Smooth muscle cell (in vitro differentiated cells): Measurements from ENCODE around the gene TOMM20. TPM values are rescaled to one million over a fixed set of nuclear protein-coding genes. Genes with fewer than 3 reads are reported as not detected.

Source experiments
- DNase-seq: peaks from one replicate; lab custom pipeline; 2025; ENCODE audit not compliant: unreplicated experiment; lab: John Stamatoyannopoulos, UW
- H2AFZ ChIP-seq: fragments of 200-600 bp; sonication (generic); 2 replicates; pipeline ENCODE4 v1.6.0; 2016; ENCODE audit warnings: antibody characterized with exemption, low read depth, mild to moderate bottlenecking
- H3F3A ChIP-seq: fragments of 200-600 bp; sonication (generic); 2 replicates; pipeline ENCODE4 v1.6.0; 2017; ENCODE audit warnings: antibody characterized with exemption, low read depth
- H3K27ac ChIP-seq: fragments of 200-600 bp; sonication (generic); 2 replicates; pipeline ENCODE4 v1.5.1; 2016; ENCODE audit warnings: low read depth, mild to moderate bottlenecking
- H3K27me3 ChIP-seq: fragments of 200-600 bp; sonication (generic); 2 replicates; pipeline ENCODE4 v1.6.1; 2016; ENCODE audit warnings: low read depth, mild to moderate bottlenecking
- H3K36me3 ChIP-seq: fragments of 200-600 bp; sonication (generic); 2 replicates; pipeline ENCODE4 v1.5.1; 2016; ENCODE audit warnings: low read depth
- H3K4me1 ChIP-seq: fragments of 200-600 bp; sonication (generic); 2 replicates; pipeline ENCODE4 v1.5.1; 2016; ENCODE audit warnings: low read depth
- H3K4me2 ChIP-seq: fragments of 200-600 bp; sonication (generic); 2 replicates; pipeline ENCODE4 v1.6.0; 2016; ENCODE audit warnings: mild to moderate bottlenecking
- H3K4me3 ChIP-seq: fragments of 200-600 bp; sonication (generic); 2 replicates; pipeline ENCODE4 v1.5.1; 2016; ENCODE audit warnings: mild to moderate bottlenecking
- H3K79me2 ChIP-seq: fragments of 200-600 bp; sonication (generic); 2 replicates; pipeline ENCODE4 v1.6.0; 2016; ENCODE audit warnings: low read depth, mild to moderate bottlenecking
- H3K9ac ChIP-seq: fragments of 200-600 bp; sonication (generic); 2 replicates; pipeline ENCODE4 v1.6.0; 2016; ENCODE audit warnings: low read depth
- H3K9me3 ChIP-seq: fragments of 200-600 bp; sonication (generic); replicated peaks from 2 replicates; pipeline ENCODE4 v1.5.1; 2016; ENCODE audit warnings: low read depth
- H4K20me1 ChIP-seq: fragments of 200-600 bp; sonication (generic); 2 replicates; pipeline ENCODE4 v1.6.0; 2016; ENCODE audit warnings: low read depth
- CTCF ChIP-seq: fragments of 200-600 bp; sonication (generic); IDR thresholded peaks from 2 replicates; pipeline ENCODE4 v1.5.1; 2017; ENCODE audit warnings: borderline replicate concordance, mild to moderate bottlenecking, antibody characterized with exemption; ENCODE audit not compliant: insufficient read depth, poor library complexity, severe bottlenecking
- whole genome bisulfite sequencing: methylation state at CpG from one replicate; pipeline ENCODE4 v1.1.7; 2016; ENCODE audit warnings: low lambda C conversion rate; 5-methylcytosine and 5-hydroxymethylcytosine counted together
- polyA plus RNA-seq: library from polyadenylated mRNA; unstranded; fragments of >200 nt; fragmentation: Nextera tagmentation; extraction: Ambion mirVana; gene quantifications from 2 replicates; pipeline ENCODE4 v1.2.1, GENCODE V29; 2016
- total RNA-seq: library from RNA; depleted of rRNA; stranded (reverse); fragments of >200 nt; gene quantifications from 2 replicates; pipeline ENCODE4 v1.2.3, GENCODE V29; 2014

Gene TOMM20
- total and polyA plus RNA-seq, 2 experiments from 2014 or later, result 46.1 to 82.1 TPM

GRCh38 chr1:235168375-235168774 is 39.7 kb upstream of the TOMM20 start:
- no peak overlapping the region for H3K27ac ChIP-seq

GRCh38 chr1:235161685-235162327 is 33.2 kb upstream of the TOMM20 start:
- peak overlapping the region; percentile 82 for H3K9ac ChIP-seq

More at GRCh38 chr1:235168375-235168774, 39.7 kb upstream of the TOMM20 start:
- Histone ChIP-seq H4K20me1 (no peaks in the 10 kb centered on the region), H3K27me3 (no peaks in the 10 kb centered on the region), H2AFZ (no peak overlapping the region), H3K9ac (no peak overlapping the region), H3K4me1 (no peaks in the 10 kb centered on the region), H3K36me3 (no peaks in the 10 kb centered on the region), H3K4me3 (no peak overlapping the region), H3K79me2 (no peaks in the 10 kb centered on the region), H3F3A (no peaks in the 10 kb centered on the region), H3K4me2 (no peak overlapping the region), H3K9me3 (no peaks in the 10 kb centered on the region)
- DNase-seq, result no peak
- no peak for TF ChIP-seq CTCF
- WGBS, result 97% methylated on average over 3 of the region's 3 CpGs

GRCh38 chr1:235160957-235161684 is 32.5 kb upstream of the TOMM20 start, which contains the start of gene RBM34:
RBM34 (minus strand) TSS chr1:235161250; CDS start chr1:235161226, 24 bp downstream.
- Histone ChIP-seq H3K79me2 (peaks cover 31% of the 10 kb centered on the region), H3K4me3 (peak within 1 kb of the TSS; percentile 71), H3K27ac (peak within 1 kb of the TSS; percentile 82), H3K27me3 (no peaks in the 10 kb centered on the region), H3K9me3 (no peaks in the 10 kb centered on the region), H4K20me1 (no peaks in the 10 kb centered on the region), H3F3A (no peaks in the 10 kb centered on the region), H3K36me3 (peaks cover 6% of the 10 kb centered on the region), H2AFZ (peak within 1 kb of the TSS; percentile 86), H3K9ac (peak within 1 kb of the TSS; percentile 82), H3K4me1 (peaks cover 6% of the 10 kb centered on the region), H3K4me2 (peak within 1 kb of the TSS; percentile 96)
- no peak for TF ChIP-seq CTCF
- peak; percentile 75 for DNase-seq
- 1% methylated on average over 52 of the region's 52 CpGs for WGBS

More at GRCh38 chr1:235161685-235162327, 33.2 kb upstream of the TOMM20 start:
- Histone ChIP-seq H3K4me1 (peaks cover 6% of the 10 kb centered on the region), H3K4me3 (peak overlapping the region; percentile 71), H4K20me1 (no peaks in the 10 kb centered on the region), H3K4me2 (peak overlapping the region; percentile 96), H3F3A (no peaks in the 10 kb centered on the region), H3K9me3 (no peaks in the 10 kb centered on the region), H3K27ac (peak overlapping the region; percentile 82), H3K36me3 (no peaks in the 10 kb centered on the region), H2AFZ (peak overlapping the region; percentile 86), H3K79me2 (peaks cover 31% of the 10 kb centered on the region), H3K27me3 (no peaks in the 10 kb centered on the region)
- 66% methylated on average over 21 of the region's 21 CpGs for whole genome bisulfite sequencing
- DNase-seq, result no peak
- no peak for TF ChIP-seq CTCF
